HG03280 (cell line): ENCODE results near the gene PKD1.

ENCODE experiments used
- ATAC-seq: cut with Tn5 transposase; IDR thresholded peaks from one replicate; pipeline ENCODE4 v1.9.1; 2021; ENCODE audit warnings: mild to moderate bottlenecking, moderate library complexity; ENCODE audit not compliant: unreplicated experiment

PKD1 gene

GRCh38 chr16:2090777-2091546 lies 44.7 kb downstream of the PKD1 start:
- no peak for ATAC-seq

DNA sequence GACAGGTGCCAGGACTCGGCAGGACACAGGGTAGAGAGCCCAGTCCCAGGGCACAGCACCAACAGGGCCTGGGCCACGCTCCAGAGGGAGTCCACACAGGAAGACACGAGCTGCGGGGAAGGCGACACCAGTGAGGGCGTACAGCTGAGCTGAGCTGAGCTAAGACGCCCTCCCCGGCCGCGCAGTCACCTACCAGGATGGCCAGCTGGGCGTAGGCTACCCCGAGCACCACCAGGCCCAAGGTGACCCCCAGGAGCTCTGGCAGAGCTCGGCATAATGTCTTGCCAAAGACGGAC lies 45.3 kb downstream of the PKD1 start:
- ATAC-seq, result no peak

DNA sequence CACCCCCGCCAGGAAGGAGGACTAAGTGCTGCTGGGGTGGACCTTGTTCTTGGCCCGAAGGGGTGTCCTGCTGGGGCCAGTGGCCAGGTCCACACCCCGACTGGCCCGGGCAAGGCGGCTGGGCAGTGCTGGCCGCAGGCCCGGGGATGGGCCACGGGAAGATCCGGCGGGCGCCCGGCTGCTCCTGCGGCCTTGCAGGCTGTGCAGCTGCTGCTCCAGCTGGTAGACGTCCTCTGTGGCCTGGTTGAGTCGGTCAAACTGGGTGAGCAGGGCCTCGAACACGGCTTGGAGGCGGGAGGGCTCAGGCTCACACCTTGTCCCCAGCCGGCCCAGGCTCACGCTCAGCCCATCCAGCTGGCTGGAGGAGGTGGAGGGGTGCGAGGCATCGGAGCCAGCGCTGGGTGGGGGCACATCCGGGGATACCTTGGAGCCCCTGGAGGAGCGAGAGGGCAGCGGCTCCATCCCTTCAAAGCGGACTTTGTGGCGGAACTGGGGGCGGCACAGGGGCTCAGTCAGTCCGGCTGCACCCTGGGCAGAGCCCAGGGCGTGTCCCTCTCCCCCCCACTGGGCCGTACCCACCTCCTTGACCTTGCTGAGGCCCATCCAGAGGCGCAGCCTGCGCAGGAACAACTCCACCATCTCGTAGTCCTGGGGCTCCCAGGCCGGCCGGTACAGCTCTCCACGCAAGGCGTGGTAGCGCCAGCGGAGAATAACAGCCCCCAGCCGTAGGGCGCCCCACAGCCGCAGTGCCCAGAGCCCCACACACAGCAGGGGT lies 45.8 kb downstream of the PKD1 start:
- ATAC-seq, result no peak

- no peak for ATAC-seq
These were observed 46.8 kb downstream of the PKD1 start for GRCh38 chr16:2088759-2089358.

DNA sequence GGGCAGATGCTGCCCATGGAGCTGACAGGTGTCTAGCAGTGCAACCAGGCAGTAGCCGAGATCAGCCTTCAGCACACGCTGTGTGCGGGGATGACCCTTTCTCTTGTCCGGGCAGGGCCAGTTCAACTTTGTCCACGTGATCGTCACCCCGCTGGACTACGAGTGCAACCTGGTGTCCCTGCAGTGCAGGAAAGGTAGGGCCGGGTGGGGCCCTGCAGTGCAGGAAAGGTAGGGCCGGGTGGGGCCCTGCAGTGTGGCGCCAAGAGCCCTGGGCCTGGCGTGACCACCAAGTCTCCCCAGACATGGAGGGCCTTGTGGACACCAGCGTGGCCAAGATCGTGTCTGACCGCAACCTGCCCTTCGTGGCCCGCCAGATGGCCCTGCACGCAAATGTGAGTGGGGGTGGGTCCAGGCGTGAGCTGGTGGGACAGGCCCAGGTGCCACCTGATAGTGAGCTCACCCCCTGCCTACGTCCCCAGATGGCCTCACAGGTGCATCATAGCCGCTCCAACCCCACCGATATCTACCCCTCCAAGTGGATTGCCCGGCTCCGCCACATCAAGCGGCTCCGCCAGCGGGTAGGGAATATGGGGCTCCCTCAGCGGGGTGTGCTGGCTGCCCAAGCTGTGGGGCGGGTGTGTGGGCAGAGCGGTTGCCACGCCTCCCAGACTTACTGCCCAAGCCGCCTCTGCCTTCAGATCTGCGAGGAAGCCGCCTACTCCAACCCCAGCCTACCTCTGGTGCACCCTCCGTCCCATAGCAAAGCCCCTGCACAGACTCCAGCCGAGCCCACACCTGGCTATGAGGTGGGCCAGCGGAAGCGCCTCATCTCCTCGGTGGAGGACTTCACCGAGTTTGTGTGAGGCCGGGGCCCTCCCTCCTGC lies 47.7 kb downstream of the PKD1 start:
- ATAC-seq, result no peak

GRCh38 chr16:2086812-2087747 lies 48.6 kb downstream of the PKD1 start:
- ATAC-seq, result no peak

- no peak for ATAC-seq
These were observed 49.5 kb downstream of the PKD1 start for GRCh38 chr16:2086106-2086742.

- no peak for ATAC-seq
These were observed 50.0 kb downstream of the PKD1 start for GRCh38 chr16:2085669-2086068.

- no peak for ATAC-seq
These were observed 50.6 kb downstream of the PKD1 start for GRCh38 chr16:2084895-2085625.

GRCh38 chr16:2083876-2084780 lies 51.6 kb downstream of the PKD1 start:
- ATAC-seq, result no peak

DNA sequence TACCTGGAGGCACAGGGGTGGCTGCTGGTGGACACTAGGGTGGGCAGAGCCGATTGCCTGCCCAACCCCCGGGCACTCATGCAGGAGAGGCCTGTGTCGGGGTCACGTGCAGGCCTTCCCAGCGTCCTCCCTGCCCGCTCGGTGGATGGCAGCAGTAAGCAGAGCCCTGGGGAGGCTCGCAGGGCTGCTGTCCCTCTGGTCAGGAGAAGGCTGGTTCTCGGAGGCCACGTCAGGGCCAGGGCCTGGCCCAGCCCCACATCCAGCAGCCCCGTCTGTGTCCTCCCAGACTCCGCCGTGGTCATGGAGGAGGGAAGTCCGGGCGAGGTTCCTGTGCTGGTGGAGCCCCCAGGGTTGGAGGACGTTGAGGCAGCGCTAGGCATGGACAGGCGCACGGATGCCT lies 52.3 kb downstream of the PKD1 start:
- ATAC-seq, result no peak

DNA sequence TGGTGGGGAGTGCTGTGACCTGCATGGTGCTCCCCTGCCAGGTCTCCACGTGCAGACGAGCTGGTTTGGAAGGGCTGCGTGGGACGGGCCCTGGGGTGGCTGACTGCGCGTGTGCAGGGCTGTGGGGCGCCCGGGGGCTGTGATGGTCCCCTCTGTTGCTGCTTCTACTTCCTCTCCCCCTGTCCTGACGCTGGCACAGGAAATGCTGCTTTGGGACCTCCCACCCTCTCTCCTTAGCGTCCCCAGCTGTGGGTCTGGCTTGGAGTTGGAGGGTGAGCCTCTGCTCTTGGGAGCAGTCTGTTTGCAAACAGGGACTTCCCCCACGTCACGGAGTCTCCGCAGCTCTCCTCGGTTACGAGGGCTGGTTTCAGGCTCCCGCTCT lies 52.7 kb downstream of the PKD1 start:
- no peak for ATAC-seq

- no peak for ATAC-seq
These were observed 53.3 kb downstream of the PKD1 start for GRCh38 chr16:2082171-2082982.

DNA sequence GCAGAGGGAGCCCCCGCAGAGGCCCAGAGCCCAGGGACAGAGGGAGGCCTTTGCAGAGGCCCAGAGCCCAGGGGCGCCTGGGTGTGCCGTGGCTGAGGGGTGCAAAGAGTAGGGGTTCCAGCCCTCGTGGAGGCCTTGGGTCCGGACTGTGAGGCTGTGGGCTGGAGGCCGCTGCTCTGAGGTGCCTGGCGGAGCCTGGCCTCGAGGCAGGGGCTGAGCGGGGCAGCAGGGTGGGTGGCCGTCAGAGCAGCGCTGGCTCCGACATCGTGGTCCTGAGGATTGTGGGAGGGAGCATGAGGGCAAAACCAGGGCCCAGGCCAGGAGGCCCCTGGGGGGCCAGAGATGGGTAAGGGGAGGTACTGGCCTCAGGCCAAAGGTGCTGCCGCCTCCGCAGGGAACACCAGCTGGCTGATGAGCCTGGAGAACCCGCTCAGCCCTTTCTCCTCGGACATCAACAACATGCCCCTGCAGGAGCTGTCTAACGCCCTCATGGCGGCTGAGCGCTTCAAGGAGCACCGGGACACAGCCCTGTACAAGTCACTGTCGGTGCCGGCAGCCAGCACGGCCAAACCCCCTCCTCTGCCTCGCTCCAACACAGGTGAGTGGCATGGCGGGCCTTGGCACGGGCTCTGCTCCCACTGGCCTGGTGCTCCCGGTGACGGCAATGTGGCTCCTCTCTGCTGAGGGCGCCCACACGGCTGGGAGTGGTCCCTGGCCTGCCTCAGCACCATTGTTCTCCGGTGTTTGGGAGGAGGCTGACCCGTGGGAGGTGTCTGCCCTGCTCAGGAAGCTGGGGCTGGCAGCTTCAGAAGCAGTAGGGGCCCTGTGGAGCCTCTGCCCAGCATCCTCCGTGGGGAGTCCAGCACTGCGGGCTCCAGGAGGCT lies 54.3 kb downstream of the PKD1 start:
- no peak for ATAC-seq

GRCh38 chr16:2079991-2080390 lies 55.7 kb downstream of the PKD1 start:
- ATAC-seq, result no peak

- no peak for ATAC-seq
These were observed 56.3 kb downstream of the PKD1 start for GRCh38 chr16:2079311-2079800.
